NCI-H510A (cell line): ENCODE data around the gene TNFAIP2.
"Not testable (repeated sequence)": the region's sequence is repeated elsewhere in the genome, so short reads cannot be mapped to it uniquely, and the experiment has no call there.

Experiments used
- DNase-seq: peaks from one replicate; lab custom pipeline; 2025; lab: John Stamatoyannopoulos, UW

The TNFAIP2 gene

GRCh38 chr14:103135333-103136260, 12.3 kb downstream of the TNFAIP2 start:
- DNase-seq: no peak

GRCh38 chr14:103136388-103137271, 13.4 kb downstream of the TNFAIP2 start:
- no peak for DNase-seq

GRCh38 chr14:103137689-103138300, 14.5 kb downstream of the TNFAIP2 start:
- no peak for DNase-seq

GRCh38 chr14:103138301-103139131, 15.3 kb downstream of the TNFAIP2 start:
- no peak for DNase-seq

GRCh38 chr14:103139132-103140025, 16.1 kb downstream of the TNFAIP2 start:
- no peak for DNase-seq

- peak; percentile 85 for DNase-seq
Measured at GRCh38 chr14:103140316-103141109, 17.3 kb downstream of the TNFAIP2 start.

GRCh38 chr14:103141117-103141796, 18.0 kb downstream of the TNFAIP2 start:
- DNase-seq: peak; percentile 82

- no peak for DNase-seq
Measured at GRCh38 chr14:103142026-103142425, 18.8 kb downstream of the TNFAIP2 start.

- no peak for DNase-seq
Measured at GRCh38 chr14:103142721-103143302, 19.6 kb downstream of the TNFAIP2 start.

GRCh38 chr14:103143506-103143905, 20.2 kb downstream of the TNFAIP2 start:
- DNase-seq: no peak

GRCh38 chr14:103144085-103144484, 20.8 kb downstream of the TNFAIP2 start:
- no peak for DNase-seq

GRCh38 chr14:103146141-103146709, 23.0 kb downstream of the TNFAIP2 start:
- no peak for DNase-seq

- no peak for DNase-seq
Measured at GRCh38 chr14:103149351-103150237, 26.3 kb downstream of the TNFAIP2 start.

- DNase-seq: no peak
Measured at GRCh38 chr14:103151270-103151945, 28.1 kb downstream of the TNFAIP2 start.

GRCh38 chr14:103155010-103155409, 31.7 kb downstream of the TNFAIP2 start:
- DNase-seq: no peak

- not testable (repeated sequence) for DNase-seq
Measured at GRCh38 chr14:103155416-103155815, 32.2 kb downstream of the TNFAIP2 start.
